HG03066 (cell line): ENCODE measurements around the gene PALD1.

ENCODE experiments used
- ATAC-seq: cut with Tn5 transposase; IDR thresholded peaks from one replicate; pipeline ENCODE4 v1.9.1; 2021; ENCODE audit warnings: low read depth; ENCODE audit not compliant: unreplicated experiment

PALD1 gene

DNA sequence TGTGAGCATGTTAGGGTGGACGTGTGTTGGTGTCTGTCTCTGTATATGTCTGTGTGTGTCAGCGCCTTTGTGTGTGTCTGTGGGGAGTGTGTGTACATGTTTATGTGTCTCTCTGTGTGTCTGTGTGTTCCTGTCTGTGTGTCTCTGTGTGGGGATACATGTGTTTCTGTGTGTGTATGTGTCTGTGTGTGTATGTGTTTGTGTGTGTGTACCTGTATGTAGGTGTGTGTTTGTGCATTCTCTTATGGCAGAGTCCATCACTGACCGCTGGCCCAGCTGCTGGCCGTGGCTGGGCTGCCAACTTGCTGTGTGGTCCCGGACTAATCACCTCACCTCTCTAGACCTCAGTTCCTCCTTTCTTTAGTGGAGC, 54.6 kb downstream of the PALD1 start:
- ATAC-seq, result no peak

- ATAC-seq, result no peak
Measured at GRCh38 chr10:70534281-70534680, 55.7 kb downstream of the PALD1 start.

DNA sequence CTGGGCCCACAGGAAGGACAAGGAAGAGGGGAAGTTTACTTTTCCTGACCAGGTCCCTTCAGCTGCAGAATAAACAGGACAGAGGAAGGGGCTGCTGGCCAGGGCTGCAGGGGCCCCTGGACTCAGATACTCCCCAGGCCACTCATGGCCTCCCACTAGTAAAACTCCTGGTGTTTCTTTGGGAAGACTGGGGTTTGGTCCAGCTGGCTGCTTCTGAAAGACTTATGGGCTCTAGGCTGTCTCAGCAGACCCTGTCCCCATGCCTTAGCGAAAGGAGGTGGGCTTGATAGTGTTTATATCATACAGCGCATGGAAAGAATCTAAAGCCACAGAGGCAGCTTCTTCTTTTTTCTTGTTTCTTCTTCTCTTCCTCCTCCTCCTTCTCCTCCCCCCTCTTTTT, 56.4 kb downstream of the PALD1 start:
- ATAC-seq, result no peak

- ATAC-seq, result no peak
Measured at GRCh38 chr10:70535451-70535850, 56.9 kb downstream of the PALD1 start.

GRCh38 chr10:70536196-70536861, 57.8 kb downstream of the PALD1 start:
- no peak for ATAC-seq

GRCh38 chr10:70537398-70538194, 59.0 kb downstream of the PALD1 start:
- no peak for ATAC-seq

GRCh38 chr10:70538195-70538520, 59.6 kb downstream of the PALD1 start:
- no peak for ATAC-seq

- ATAC-seq, result no peak
Measured at GRCh38 chr10:70538731-70539338, 60.3 kb downstream of the PALD1 start.

- no peak for ATAC-seq
Measured at GRCh38 chr10:70539471-70539870, 60.9 kb downstream of the PALD1 start.

DNA sequence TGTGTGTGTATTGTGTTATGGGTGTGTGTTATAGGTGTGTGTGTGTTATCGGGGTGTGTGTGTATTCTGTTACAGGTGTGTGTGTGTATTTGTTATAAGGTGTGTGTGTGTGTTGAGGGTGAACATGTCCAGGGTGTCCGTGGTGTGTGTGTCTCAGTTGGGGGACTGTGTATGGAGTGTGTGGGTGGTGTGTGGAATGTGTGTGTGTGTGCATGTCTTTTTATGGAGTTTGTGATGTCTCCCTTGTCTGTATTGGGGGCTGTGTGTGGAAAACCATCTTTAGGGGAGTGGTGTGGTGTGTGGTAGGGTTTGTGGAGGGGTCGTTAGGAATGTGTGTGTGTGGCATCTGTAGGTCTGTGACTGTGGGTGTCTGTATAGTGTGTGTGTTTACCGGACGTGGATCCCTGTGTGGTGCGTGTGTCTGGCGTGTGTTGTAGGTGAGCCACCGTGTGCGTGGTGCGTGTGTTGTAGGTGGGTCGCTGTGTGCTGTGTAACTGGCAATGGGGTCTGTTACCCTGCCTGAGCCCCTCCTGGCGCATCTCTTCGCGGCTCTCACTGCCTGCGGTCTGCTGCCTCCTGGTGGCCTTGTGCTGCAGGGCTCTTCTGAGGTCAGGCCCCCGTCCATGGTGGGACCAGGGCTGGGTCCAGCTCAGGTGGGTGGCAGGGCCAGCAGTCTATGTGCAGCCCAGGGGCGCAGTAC, 61.7 kb downstream of the PALD1 start:
- no peak for ATAC-seq

DNA sequence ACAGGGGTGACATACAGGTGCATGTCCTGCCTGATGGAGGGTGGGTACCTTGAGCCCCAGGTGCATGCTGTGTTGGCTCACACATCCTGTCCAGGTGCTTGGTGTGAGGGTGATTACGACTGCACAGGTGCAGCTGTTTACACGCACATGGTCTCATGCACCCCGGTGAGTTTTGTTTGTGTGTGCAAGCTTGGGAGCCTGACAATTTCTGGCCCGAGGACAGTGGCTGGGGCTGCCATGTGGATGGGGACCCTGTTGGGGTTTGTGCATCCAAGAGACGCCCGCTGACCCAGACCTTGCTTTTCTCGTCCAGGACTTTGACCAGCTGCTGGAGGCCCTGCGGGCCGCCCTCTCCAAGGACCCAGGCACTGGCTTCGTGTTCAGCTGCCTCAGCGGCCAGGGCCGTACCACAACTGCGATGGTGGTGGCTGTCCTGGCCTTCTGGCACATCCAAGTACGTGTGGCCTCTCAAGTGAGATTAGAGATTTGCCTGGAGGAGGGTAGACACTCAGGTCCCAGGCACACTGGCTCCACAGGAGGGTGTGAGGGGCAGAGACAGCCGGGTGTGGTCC, 62.3 kb downstream of the PALD1 start:
- no peak for ATAC-seq

DNA sequence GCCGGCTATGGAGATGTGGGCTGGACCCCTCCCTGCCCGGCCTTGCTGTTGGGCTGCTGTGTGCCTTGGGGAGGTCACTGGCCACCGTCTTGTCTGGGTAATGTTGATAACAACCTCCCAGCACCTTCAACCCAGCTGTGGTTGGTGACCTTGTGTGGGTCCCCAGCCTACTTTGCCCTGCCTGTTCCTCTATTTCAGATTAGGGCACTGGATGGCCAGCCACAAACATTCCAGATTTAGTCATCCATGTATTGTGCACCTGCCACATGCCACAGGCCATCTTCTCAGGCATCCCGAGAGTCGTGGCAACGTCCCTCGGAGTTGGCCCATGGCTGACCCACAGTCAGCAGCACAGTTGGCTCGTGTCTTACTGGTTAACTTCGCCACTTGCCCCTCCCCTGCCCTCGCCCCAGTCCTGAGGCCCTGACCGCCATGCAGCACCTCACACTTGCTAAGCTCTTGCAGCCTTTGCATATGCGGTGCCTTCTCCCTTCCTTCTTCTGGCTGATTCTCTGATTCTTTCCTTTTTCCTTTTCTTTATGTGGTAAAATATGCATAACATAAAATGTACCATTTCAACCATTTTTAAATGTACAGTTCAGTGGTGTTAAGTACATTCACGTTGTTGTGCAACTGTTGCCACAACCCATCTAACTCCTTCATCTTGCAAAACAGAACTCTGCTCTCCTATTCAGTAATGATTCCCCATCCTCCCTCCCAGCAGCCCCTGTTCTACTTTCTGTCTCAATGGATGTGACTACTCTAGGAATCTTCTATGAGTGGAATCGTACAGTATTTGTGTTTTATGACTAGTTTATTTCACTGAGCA, 63.4 kb downstream of the PALD1 start:
- ATAC-seq, result no peak

DNA sequence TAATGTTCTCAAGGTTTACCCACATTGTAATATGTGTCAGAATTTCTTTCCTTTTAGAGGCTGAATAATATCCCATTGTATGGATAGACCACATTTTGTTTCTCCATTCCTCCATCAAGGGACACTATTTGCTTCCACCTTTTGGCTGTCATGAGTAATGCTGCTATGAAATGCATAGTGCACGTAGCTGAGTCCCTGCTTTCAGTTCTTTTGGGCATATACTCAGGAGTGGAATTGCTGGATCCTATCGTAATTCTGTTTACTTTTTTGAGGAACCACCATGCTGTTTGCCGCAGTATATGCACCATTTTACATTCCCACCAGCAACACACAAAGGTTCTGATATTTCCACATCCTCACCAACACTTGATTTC, 64.0 kb downstream of the PALD1 start:
- no peak for ATAC-seq

GRCh38 chr10:70543911-70544310, 65.3 kb downstream of the PALD1 start:
- ATAC-seq, result no peak

GRCh38 chr10:70544431-70545340, 66.1 kb downstream of the PALD1 start:
- ATAC-seq, result no peak

- no peak for ATAC-seq
Measured at GRCh38 chr10:70546584-70546983, 68.0 kb downstream of the PALD1 start.

DNA sequence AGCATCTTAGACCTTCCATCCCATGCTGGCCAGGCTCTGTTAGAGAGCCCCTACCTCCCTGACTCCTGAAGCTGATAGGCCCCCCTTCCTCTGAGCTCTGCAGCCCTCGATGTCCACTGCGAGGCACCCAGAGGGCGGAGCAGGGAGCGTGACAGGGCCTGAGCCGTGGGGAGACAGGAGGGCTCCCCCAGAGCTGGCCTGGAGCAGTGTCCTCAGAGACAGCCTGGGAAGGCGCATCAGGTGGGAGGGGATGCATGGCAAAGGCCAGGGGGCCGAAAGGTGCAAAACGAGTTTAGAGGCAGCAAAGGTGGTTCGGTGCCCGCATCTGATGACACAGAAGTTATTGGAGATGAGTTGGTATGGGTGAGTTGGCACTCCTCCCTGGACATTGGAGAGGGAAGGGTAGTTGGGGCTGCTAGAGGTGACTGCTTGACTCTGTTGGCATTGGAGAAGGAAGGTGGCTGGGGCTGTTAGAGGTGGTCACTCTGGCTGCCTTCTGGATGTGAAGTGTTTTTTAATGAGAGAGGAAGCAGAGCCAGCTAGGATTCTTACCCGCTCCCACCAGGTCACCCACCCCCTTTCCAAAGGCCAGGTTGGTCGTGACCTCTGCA, 70.9 kb downstream of the PALD1 start:
- ATAC-seq, result no peak

GRCh38 chr10:70549962-70550458, 71.4 kb downstream of the PALD1 start:
- no peak for ATAC-seq

DNA sequence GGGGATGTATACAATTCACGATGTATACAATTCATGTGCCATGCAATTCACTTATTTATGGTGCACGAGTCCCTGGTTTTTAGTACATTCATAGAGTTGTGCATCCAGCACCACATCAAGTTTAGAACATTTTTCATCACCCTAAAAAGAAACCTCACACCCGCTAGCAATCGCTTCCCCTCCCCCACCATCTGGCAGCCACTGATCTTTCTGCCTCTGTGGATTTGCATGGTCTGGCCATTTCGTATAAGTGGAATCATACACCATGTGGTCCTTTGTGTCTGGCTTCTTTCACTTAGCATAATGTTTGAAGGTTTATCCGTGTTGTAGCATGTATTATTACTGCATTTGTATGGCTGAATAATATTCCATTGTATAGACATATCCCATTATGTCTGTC, 71.9 kb downstream of the PALD1 start:
- no peak for ATAC-seq
